Amniotic stem cell (primary cell): ENCODE results near the gene MPP7.

Experiments used
- DNase-seq: peaks from one replicate; lab custom pipeline; 2025; lab: John Stamatoyannopoulos, UW

Gene MPP7

GRCh38 chr10:28266449-28267224 is 36.2 kb downstream of the MPP7 start:
- no peak for DNase-seq

DNA sequence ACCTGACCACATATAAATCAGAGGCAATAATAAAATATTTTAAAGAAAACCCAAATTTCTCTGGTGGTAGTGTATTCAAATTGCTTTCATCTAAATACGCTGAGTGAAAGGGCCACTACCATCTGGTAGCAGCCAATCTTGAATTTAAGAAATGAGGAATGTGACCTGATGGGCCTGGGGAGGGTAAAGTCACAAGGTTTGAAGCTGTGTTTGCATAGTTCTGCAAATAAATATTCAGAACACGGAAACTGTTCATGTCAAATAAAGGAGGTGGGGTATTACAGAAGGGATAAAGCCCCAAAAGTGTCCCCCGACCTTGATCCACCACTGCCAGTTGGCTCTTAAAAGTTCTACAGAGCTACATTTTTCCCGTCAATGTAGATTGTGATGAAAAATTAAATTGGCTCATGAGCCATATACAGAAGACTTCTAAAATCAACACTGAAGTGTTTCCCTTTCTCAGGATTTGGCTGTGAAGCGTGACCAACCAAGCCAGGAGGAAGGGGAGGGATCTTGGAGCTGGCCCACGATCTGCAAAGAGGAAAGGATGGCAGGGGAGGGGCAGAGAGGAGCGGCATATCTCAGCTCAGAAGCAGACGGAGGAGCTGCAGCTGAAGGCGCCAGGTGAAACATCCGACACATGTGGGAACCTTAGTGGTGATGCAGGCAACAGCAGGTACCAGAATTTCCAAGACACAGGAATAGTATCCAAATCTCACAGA is 39.6 kb downstream of the MPP7 start:
- DNase-seq, result no peak

DNA sequence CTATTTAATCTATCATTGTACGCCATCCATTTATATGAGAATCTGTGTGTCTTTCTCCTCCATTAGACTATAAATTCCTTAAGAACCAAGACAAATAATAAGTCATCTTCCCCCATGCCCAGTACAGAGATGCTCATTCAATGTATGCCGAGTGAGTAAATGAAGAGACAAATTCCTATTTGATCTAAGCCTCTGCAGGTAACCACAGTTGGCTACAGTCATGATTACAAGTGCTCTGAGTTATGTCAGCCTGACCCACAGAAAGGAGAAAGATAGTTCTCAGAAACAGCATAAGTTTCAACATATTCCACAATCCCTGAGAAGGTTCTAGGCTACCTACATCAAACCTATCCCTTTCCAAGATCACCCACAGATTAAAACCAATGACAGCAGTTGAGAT is 46.1 kb downstream of the MPP7 start:
- DNase-seq, result no peak

GRCh38 chr10:28254290-28254985 is 48.4 kb downstream of the MPP7 start:
- DNase-seq, result no peak

DNA sequence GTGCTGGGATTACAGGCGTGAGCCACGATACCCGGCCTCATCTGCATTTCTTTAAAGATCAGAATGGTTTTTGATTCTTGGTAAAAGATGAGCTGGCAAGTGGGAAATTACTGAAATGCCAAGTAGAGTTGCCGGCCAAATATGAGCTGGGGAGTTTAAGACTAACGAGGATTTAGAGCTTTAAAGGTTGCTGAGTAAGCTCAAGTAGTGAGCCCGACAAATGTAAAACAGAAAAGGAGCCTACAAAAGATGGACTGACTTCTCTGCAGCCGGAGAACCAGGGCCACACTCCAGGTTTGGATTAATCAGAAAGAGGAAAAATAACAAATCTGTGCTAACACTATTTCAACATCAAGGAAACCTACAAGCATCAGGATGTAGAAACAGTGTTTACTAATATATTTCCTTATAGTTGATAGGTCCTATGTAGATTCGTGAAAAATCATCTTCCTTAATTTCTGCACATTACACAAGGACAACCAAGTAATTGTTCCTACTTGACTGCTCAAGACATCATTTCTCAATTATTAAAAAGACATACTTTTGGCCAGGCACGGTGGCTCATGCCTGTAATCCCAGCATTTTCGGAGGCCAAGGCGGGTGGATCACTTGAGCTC is 49.6 kb downstream of the MPP7 start:
- DNase-seq, result no peak
